Left cardiac atrium (tissue), 4 donors: ENCODE results near the gene USP2. TPM values are rescaled to one million over a fixed set of nuclear protein-coding genes. Genes with fewer than 3 reads are reported as not detected.

ENCODE experiments used
- ATAC-seq, 2 donors: fragments of 200-7000 bp; cut with Tn5 transposase; one replicate each; pipeline ENCODE4 v1.9.1; 2020; ENCODE audit warnings: mild to moderate bottlenecking in 2 of 2, moderate library complexity in 2 of 2
- DNase-seq: peaks from one replicate; pipeline ENCODE4 v3.0.0-alpha.2; 2020
- intact Hi-C, 2 donors: fragments of 100-400 bp; cut with DNase I; formaldehyde crosslinking; loops; one replicate each; pipeline versions ENCODE4 v1.14.1 to v1.15.1; 2022 to 2023
- total RNA-seq, 2 donors: library from RNA; stranded (reverse); fragmentation: NEBNext Ultra II Directional; extraction: Animal tissue kit (Norgen Biotek cat#: 25700); gene quantifications; one replicate each; pipeline ENCODE4 v1.2.1, GENCODE V29; 2021
- donor health status: DM: no; HTN: yes; CAD: no.
- donor health status: DM: no; HTN: yes; CAD: no; lungs with severe emphysema.
- donor health status: DM: yes; HTN: yes; CAD: no.
- donor health status: Dilated cardiomyopathy.

Gene USP2
- total RNA-seq, 2 donors from 2014 or later = 65.8 to 68.8 TPM

DNA sequence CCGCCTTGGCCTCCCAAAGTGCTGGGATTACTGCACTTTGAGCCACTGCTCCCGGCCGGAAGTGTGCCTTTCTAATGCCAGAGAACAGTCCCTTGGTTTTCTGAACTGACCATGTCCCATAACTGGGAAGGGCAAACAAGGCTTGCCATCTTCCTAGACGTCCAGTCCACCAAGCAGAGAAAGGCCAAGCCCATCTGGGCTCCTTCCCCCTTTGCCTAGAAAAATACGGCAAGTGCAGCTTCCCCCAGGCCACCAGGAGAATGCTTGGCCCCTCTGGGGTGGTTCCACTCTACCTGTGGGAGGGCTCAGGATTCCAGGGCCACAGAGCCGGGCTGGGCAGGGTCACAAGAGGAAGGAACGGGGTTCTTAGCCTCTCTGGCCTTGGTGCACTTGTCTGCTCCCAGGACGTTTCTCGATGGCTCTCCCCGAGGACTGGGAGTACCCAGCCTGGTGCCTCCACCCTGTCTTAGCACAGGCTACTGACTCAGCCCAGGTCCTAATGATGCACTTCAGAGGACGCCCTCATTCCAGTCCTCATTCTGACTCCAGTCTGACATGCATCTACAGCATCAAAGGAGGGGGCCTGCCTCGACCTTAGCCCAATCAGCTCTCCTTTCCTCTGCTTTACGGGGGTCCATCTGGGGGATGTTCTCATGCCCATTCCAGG is 1.2 kb downstream of the USP2 start:
- intact Hi-C loops = loop anchor here in 1 of 2 donors (2.0 kb wide), 1 partner anchor 23 kb away; no protein-coding TSS in a partner anchor
- no peak for ATAC-seq
- DNase-seq = no peak

DNA sequence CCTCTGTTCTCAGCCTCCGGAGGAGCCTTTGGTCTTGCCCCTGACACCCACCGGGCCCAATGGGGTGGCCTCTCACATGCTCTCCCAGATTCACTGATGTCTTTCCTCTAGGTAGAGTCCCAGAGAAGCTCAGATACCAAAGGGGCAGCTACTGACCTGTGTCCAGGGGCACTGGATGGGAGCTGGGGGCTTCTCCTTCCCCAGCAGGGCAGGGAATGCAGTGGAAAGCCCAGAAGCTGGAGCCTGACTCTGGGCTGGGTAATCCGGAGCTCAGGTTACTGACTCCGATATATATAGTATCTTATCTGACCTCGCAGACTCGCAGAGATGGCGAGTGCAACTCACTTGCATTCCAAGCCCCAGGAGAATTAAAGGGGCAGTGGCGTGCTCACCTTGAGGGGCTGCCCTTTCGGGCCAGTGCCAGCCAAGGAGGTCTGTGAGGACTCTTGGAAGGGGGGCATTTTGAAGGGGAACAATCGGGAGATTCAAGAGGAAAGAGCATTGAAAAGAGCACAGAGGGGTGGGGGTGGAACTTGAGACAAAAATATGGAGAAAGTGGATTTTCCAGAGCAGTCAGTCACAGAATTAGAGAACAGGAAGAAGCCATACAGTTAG is 2.5 kb downstream of the USP2 start:
- intact Hi-C loops = no loop called here
- ATAC-seq = peak in 1 of 2 donors; percentile 2
- no peak for DNase-seq

DNA sequence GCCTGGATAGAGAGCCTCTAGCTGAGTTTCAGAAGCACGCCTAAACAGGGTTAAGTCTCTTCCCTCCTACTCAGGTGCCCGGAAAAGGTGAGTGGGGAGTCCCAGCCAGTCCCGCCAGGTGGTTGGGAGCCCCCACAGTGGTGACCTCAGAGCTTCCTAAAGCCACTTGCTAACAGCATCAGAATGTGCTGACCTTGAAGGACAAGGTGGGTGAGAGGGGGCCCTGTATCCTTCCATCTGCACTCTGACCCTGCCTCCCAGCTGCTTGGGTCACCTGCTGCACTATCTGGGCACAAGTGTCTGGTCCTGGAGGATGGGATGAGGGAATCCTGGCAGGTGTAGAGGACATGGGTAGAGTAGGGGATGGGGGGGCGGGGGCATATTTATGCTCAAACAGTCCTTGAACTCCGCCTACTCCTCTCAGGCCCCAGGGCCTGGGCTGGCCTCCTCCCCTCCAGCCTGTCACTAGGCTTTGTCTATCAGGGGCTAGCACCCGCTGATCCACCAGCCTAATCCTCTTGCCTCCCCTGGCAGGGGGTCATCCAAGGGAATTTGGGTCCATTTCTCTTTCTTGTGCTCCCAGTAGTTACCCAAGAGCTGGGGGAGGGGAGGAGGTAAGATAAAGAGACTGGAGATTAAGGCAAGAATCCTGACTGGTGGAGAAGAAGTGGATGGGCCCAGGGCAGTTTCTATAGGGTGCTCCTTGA is 3.4 kb downstream of the USP2 start:
- DNase-seq = no peak
- no peak for ATAC-seq
- intact Hi-C loops = no loop called here

DNA sequence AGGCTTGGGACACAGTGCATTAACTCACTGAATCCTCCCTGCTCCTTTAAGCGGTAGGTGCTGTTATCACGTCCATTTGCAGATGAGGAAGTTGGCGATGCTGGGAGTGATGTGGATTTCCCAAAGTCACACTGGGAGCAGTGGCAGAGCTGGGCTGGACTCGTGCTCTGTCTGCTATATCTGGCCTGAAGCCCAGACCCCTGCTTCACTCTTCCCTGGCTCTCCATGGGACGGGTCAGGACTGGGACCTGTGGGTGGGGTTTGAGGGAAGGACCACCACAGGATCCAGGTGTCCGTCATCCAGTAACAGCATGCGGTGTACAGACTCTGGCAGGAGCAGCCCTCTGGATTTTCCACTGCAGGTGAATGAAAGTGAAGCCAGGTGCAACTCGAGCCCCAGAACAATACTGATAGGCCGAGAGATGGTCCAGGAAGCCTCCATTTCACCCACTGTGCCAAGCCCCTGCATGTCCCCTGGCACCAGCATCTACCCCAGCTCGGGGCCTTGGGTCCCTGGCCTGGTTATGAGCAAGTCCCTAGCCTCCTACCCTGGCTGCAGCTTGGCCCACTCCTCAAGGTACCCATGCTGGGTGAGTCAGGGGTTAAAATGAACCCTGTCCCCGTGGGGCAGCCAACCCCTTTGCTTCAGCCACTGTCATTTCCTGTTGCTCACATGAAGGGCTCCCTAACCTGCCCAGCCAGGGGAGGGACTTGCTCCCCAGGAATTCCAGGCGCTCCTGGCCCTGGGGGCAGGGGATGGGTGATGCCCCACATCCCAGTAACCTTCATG is 4.2 kb downstream of the USP2 start:
- DNase-seq (peak; percentile 50), ATAC-seq (peak in 1 of 2 donors; percentile 3)
- intact Hi-C loops = no loop called here

DNA sequence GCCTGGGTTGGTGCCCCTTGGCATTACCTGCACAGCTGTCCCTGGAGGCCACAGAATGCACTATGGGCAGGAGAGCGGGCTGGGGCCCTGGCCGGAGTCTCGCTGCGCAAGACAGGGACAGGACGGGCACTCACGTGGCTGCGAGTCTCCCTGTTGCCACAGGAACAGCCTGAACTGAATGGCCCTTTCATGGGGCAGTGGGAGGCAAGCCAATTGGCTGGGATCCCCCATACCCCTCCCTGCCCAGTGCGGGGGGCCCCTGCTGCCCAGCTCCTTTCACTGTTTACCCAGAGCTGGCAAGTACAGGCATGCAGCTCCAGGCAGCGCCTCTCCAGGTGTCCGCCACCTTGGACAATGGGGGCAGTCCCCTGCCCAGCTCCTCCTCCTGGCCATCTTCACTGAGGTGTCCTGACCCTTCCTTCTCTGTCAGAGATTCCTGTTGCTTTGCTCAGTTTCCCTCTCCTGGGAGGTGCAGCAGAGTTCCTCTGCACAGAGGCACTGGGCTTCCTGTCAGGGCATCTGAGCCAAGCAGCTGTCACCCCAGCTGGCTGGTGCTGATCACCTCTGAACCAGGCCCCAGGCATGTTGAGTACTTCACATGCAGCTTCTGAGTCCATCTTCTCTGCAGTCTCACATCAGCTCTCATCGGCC is 5.2 kb downstream of the USP2 start:
- DNase-seq (peak; percentile 51), ATAC-seq (peak; percentile 3 to 4)
- intact Hi-C loops = no loop called here

DNA sequence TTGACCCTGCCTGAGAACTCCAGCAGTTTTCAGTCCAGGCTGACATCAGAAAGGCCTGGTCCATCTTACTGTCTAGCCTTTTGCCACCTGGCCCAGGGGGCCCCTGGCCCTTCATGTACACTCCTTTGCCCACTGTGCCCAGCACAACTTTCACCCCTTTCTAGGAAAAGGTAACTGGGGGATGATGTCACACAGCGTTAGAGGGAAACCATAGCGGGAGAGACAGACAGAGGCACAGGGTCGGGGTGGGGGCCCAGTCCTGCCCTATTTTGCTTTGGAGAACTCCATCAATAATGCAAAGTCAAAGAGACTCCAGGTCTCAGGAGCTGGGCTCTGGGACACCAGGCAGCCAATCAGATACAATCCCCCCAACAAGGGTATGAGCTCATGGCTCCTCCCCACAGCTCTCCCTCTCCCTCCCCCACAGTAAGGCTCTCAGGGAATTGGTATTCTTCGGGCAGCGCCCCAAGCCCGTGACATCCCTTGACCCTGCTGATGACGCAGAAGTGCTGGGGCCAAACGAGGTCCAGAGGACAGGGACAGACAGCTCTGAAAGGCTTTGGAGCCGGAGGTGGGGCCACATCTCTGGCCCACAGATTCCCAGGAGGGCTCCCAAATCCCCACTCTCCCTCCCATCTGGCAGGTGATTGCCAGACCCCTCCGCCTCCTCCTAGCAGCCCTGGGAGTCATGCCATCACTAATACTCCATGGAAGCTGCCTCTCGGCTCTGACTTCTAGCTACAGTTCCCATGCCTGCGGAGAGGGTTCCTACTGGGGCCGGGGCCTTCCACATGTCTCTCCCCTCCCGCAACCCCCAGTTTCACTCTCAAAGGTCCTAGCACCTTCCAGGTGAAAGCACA is 5.9 kb downstream of the USP2 start:
- DNase-seq (peak; percentile 82), ATAC-seq (peak; percentile 64 to 71)
- intact Hi-C loops = no loop called here

DNA sequence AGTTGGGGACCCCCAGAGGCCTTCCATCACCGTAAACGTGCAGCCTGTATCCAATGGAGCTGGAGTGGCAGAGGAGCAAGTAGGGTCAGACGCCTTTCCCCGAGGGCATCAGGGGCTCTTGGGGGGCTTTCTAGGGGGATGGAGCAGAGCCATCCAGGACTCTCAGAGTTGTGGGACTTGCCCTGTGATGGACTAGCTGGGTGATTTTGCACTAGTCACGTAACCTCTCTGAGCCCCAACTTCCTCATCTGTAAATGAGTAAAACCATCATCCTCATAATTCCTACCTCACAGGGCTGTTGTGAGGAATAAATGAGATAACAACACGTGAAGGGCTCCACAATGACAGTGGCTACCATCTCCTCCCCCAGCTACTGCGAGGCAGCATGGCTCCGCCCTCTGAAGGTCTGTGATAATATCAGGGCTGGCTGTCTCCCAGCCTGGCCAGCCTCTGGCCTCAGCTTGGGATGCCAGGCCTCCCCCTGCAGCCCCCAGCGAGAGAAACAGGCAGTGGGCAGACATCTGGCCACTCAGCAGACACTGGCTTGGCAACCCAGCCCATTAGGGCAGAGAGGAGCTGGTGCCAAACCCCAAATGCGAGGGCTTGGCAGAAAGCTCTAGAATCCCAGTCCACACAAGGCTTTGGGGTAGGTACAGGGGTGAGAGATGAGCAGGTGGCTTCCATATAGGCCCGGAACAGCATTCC is 6.7 kb downstream of the USP2 start:
- peak; percentile 10 to 16 for ATAC-seq
- no peak for DNase-seq
- intact Hi-C loops = loop anchor here in 1 of 2 donors (5.0 kb wide), 1 partner anchor 37 kb away; no protein-coding TSS in a partner anchor

DNA sequence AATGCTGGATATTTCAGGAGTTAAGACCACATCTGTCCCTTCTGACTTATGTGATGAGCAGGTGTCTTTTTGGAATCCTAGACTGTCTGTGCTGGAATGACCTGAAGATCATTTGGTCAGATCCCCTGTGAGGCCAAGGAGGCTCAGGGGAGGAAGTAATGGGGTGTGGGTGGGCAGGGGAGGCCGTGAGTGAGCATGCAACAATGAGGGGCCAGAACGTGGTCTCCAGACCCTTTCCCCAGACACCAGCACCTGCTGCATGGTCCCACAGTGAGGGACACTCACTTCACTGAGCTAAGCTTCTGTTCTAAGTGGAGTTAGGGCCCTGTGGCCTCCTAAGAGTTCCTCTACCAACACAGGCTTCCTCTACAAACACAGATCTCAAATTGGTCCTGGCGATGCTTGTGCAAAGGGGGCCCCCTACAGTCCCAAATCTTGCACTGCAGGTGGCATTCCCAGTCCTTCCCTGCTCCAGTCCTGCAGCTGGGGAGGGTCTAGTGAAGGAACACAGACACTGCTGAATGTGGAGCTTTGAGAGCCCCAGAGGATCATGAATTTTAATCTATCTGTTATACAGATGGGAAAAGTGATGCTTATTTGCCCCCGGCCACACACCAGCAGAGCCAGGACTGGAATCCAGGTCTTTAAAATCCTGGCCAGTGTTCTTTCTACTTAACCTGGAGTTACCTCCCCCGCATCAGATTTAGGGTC is 7.4 kb downstream of the USP2 start:
- intact Hi-C loops = loop anchor here in 1 of 2 donors (2.0 to 5.0 kb wide), 2 partner anchors 17 to 37 kb away; no protein-coding TSS in a partner anchor
- ATAC-seq = peak in 1 of 2 donors; percentile 11
- peak; percentile 59 for DNase-seq

DNA sequence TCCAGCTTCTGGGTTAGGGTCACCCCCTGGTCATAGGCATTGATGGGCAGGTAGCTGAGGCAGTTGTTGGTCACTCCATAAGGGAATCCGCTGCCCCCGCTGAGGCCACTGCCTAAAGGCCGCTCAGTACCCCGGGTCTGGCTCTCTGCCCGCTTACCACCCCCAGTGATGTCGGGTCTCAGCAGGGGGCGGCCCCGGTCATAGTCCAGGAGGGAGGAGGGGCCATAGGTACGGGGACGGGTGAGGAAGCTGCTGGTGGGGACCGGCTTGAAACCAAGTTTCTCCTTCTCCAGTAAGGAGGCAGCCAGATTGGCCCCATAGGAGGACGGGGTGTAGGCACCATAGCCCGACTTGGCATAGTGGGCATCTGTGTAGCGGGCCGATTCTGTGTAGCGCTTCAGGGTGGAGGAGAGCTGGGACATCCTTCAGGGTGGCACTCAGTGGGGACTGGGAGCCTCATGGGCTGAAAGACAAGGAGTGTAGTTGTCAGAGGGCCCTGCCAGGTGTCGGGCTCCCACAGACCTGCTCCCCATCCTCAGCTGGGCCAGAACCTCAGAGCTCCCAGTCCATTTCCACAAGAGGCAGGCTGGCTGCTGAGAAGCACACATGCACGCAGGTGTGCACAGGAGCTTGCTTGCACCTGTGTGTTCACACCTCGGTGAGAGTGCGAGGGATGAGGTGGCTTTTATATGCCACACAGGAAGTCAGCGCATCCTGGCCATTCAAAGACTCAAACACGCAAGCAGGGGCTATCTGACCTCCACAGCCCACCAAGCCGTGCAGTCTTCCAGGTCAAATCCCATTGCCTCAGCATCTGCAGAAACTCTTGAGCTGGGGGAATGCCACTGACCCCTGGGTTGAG is 8.2 kb downstream of the USP2 start:
- DNase-seq (no peak), ATAC-seq (no peak)
- intact Hi-C loops = loop anchor here in 1 of 2 donors (2.0 to 5.0 kb wide), 2 partner anchors 16 to 36 kb away; no protein-coding TSS in a partner anchor

DNA sequence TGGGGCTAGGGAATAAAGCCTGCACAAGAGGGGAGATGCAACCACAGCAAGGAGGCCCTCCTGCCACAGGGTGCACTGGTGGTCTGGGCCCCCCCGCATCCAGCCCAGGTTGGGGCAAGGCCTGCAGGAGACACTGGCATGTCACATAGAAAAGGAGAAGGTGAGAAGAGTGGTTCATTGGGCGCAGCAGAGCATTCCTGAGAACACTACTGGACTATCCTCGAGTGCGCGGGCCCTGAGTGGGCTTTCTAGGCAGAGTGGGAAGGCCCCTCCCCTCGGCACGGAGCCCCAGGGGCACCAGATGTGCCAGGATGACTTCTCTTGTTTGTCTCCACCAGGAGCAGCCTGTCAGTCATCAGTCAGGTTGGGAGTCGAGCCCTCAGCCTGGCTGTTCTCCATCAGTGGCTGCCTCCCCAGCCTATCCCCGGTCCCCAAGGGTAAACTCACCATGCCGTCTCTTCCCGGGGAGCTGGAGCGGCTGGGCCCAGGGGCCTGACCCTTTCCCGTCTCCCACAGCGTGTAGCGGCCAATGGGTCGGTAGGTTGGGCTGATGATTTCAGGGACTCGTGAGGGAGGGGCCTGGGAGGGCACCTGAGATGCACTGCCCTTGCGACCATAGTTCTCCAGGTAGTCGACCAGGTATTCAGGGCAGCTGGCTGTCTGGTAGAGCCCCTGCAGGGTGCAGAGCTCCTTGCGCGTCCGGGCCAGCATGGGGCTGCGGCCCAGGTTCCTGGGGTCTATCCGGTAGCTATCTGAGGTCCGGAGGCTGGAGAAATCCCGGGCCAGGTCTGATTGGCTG is 9.0 kb downstream of the USP2 start:
- intact Hi-C loops = loop anchor here in 1 of 2 donors (2.0 to 5.0 kb wide), 2 partner anchors 16 to 35 kb away; no protein-coding TSS in a partner anchor
- no peak for ATAC-seq

DNA sequence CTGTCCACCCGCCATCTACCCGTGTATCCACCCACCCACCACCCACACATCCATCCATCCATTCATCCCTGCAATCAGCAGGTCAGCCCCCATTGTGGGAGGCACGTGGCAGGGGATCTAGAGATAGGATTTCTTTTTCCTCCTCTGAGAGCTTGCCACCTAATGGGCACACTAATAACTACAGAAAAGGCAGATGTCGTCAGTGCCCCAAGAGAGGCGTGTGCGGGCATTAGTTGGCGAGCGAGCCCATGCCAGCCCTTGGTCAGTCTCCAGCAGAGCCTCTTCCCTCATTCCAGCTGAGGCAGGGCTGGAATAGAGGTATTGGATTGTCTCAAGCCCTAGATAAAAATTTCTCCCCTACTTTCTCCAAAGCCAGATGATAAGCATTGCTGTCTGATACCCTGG is 9.7 kb downstream of the USP2 start:
- ATAC-seq (peak; percentile 11 to 32), DNase-seq (no peak)
- intact Hi-C loops = loop anchor here in 1 of 2 donors (2.0 to 5.0 kb wide), 2 partner anchors 15 to 34 kb away; no protein-coding TSS in a partner anchor

More for the DNA sequence above, 9.0 kb downstream of the USP2 start:
- no peak for DNase-seq

DNA sequence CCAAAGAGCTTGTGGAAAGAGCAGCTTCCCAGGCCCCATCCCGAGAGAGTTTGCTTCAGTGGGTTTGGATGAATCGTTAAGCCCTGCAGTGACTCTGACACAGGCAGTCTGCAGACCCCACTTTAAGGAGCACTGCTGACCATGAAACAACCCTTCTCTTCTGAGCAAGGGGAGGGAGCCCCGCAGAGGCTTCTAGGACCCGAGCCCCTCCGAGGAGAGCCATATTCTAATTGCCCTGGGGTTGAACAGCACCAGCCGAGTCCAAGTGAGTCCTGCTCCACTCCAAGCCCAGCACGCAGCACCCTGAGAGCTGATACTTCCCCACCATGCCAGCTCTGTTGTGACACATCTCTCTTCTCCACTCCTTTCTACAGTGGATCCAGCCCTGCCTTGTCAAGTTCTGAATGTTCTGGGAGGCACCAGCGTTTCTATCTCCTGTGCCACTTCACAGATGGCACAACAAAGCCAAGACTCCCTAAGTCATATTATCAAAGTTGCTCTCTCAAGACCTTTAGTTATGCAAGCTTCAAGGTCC is 10.4 kb downstream of the USP2 start:
- ATAC-seq = no peak
- no peak for DNase-seq
- intact Hi-C loops = loop anchor here in 1 of 2 donors (5.0 kb wide), 1 partner anchor 34 kb away; no protein-coding TSS in a partner anchor

DNA sequence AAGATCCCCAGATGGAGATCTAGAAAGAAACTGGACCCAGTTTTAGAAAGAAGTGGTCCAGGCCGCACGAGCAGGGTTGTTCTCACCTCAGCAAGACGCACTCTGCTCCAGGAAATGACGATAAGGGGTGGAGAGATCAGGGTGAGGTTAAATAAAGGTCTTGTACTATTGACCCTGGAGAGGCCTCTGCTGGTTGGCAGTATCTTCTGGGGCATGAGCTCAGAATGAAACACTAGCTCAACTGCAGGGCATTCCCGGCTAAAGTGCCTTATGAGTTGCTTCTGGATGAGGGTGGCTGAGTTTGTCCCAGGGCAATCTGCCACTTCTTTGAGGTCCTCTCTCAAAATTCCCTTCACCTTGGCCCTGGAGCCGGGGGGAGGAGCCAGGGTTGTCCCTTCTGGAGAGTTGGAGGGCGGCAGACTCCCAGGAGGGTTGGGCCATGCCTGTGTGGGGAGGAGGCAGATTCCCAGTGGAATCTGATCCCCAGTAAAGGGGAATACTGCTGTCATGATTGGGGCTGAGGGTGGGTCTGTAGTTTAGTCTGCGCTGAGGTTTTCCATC is 10.9 kb downstream of the USP2 start:
- ATAC-seq (peak; percentile 17 to 20), DNase-seq (no peak)
- intact Hi-C loops = loop anchor here in 1 of 2 donors (5.0 kb wide), 1 partner anchor 33 kb away; no protein-coding TSS in a partner anchor
